Neuronal stem cell (in vitro differentiated cells): Measurements from ENCODE around the gene KASH5.

ENCODE experiments used
- DNase-seq: peaks from one replicate; pipeline ENCODE4 v3.0.0-alpha.2; 2013; ENCODE audit warnings: low spot score
- H2AFZ ChIP-seq: one replicate; pipeline ENCODE4 v1.6.1; 2013; ENCODE audit warnings: mild to moderate bottlenecking, low read length, inconsistent platforms
- H2AK5ac ChIP-seq: 2 replicates; pipeline ENCODE4 v1.6.1; 2013; ENCODE audit warnings: low read depth, mild to moderate bottlenecking, inconsistent platforms, low read length, moderate library complexity, mixed read lengths
- H2BK120ac ChIP-seq: 2 replicates; pipeline ENCODE4 v1.6.1; 2013; ENCODE audit warnings: low read depth, mild to moderate bottlenecking, inconsistent platforms, low read length, moderate library complexity, mixed read lengths
- H2BK12ac ChIP-seq: one replicate; pipeline ENCODE4 v1.6.1; 2013; ENCODE audit warnings: low read length, inconsistent platforms
- H2BK15ac ChIP-seq: 2 replicates; pipeline ENCODE4 v1.6.1; 2013; ENCODE audit warnings: mild to moderate bottlenecking, low read length, inconsistent platforms, mixed read lengths
- H2BK5ac ChIP-seq: one replicate; pipeline ENCODE4 v1.6.1; 2013; ENCODE audit warnings: inconsistent platforms, mild to moderate bottlenecking, low read length, moderate library complexity
- H3K14ac ChIP-seq: one replicate; pipeline ENCODE4 v1.6.1; 2013; ENCODE audit warnings: low read length, inconsistent platforms
- H3K18ac ChIP-seq: 2 replicates; pipeline ENCODE4 v1.6.1; 2013; ENCODE audit warnings: low read length, inconsistent platforms
- H3K23ac ChIP-seq: 2 replicates; pipeline ENCODE4 v1.6.1; 2013; ENCODE audit warnings: low read depth, mild to moderate bottlenecking, mixed read lengths, low read length, inconsistent platforms; ENCODE audit not compliant: poor library complexity
- H3K27ac ChIP-seq: replicated peaks from 3 replicates; pipeline ENCODE4 v1.5.1; 2013; ENCODE audit warnings: low read length, inconsistent platforms
- H3K27me3 ChIP-seq, 3 experiments: 2 replicates each; pipeline ENCODE4 v1.6.1; 2013; ENCODE audit warnings: low read length in 3 of 3, mild to moderate bottlenecking in 2 of 3, inconsistent platforms in 1 of 3, low read depth in 1 of 3, mixed read lengths in 1 of 3, moderate library complexity in 1 of 3; ENCODE audit not compliant: control insufficient read depth in 3 of 3, insufficient read depth in 3 of 3
- H3K36me3 ChIP-seq, 2 donors: replicated peaks in 1 of 2; 2 replicates each; pipeline ENCODE4 v1.6.1; 2013; ENCODE audit warnings: low read length in 2 of 2; ENCODE audit not compliant: control insufficient read depth in 2 of 2, insufficient read depth in 2 of 2
- H3K4ac ChIP-seq: 2 replicates; pipeline ENCODE4 v1.6.1; 2013; ENCODE audit warnings: inconsistent platforms, mild to moderate bottlenecking, low read length, moderate library complexity
- H3K4me1 ChIP-seq, 2 donors: 1 replicate in 1 of 2; 2 replicates in 1 of 2; pipeline ENCODE4 v1.6.1; 2013; ENCODE audit warnings: low read length in 2 of 2, low read depth in 1 of 2; ENCODE audit not compliant: control insufficient read depth in 2 of 2, insufficient read depth in 1 of 2
- H3K4me2 ChIP-seq: one replicate; pipeline ENCODE4 v1.6.1; 2013; ENCODE audit warnings: mild to moderate bottlenecking, low read length, inconsistent platforms; ENCODE audit not compliant: insufficient read depth, poor library complexity, severe bottlenecking
- H3K4me3 ChIP-seq, 2 donors: 2 replicates each; pipeline ENCODE4 v1.5.1; 2013; ENCODE audit warnings: low read length in 2 of 2, mild to moderate bottlenecking in 2 of 2, inconsistent platforms in 1 of 2, moderate library complexity in 1 of 2
- H3K79me1 ChIP-seq: one replicate; pipeline ENCODE4 v1.6.1; 2013; ENCODE audit warnings: low read depth, mild to moderate bottlenecking, inconsistent platforms, low read length, moderate library complexity
- H3K9ac ChIP-seq: one replicate; pipeline ENCODE4 v1.6.1; 2013; ENCODE audit warnings: mild to moderate bottlenecking, low read depth, low read length, inconsistent platforms; ENCODE audit not compliant: poor library complexity
- H3K9me3 ChIP-seq, 2 donors: replicated peaks in 1 of 2; 2 replicates each; pipeline versions ENCODE3 to v1.6.1; 2013; ENCODE audit warnings: low read length in 2 of 2, mild to moderate bottlenecking in 2 of 2, inconsistent platforms in 1 of 2, low read depth in 1 of 2, mixed read lengths in 1 of 2, moderate library complexity in 1 of 2; ENCODE audit not compliant: control insufficient read depth in 2 of 2, insufficient read depth in 1 of 2
- H4K8ac ChIP-seq: one replicate; pipeline ENCODE4 v1.6.1; 2013; ENCODE audit warnings: low read depth, mild to moderate bottlenecking, inconsistent platforms, low read length, moderate library complexity
- H4K91ac ChIP-seq: one replicate; pipeline ENCODE4 v1.6.1; 2013; ENCODE audit warnings: low read length, low read depth, mild to moderate bottlenecking, inconsistent platforms; ENCODE audit not compliant: poor library complexity
- WGBS, 2 donors: extraction: QIAGEN DNeasy Blood & Tissue Kit; methylation state at CpG; one replicate each; pipeline ENCODE4 v1.1.7; 2013; ENCODE audit warnings: missing lambda C conversion rate in 2 of 2, mixed read lengths in 1 of 2; ENCODE audit not compliant: insufficient read length in 2 of 2, insufficient replicate concordance in 1 of 2; ENCODE audit errors: extremely low coverage in 2 of 2; 5-methylcytosine and 5-hydroxymethylcytosine counted together

KASH5 gene

GRCh38 chr19:49455773-49456172 is 67.7 kb downstream of the KASH5 start:
- no peak for DNase-seq
- peaks cover 0 to 3% of the 10 kb centered on the region in 2 donors for H3K4me1 ChIP-seq
- no peak overlapping the region for H2AFZ ChIP-seq
- H2BK120ac ChIP-seq, result no peak overlapping the region
- no peak overlapping the region for H2BK5ac ChIP-seq
- H3K9me3 ChIP-seq, result no peaks in the 10 kb centered on the region
- H3K79me1 ChIP-seq, result peaks cover 3% of the 10 kb centered on the region
- H4K8ac ChIP-seq, result no peak overlapping the region
- no peak overlapping the region for H3K27ac ChIP-seq
- H3K4me2 ChIP-seq, result no peak overlapping the region
- no peak overlapping the region for H3K4me3 ChIP-seq
- no peak overlapping the region for H2BK15ac ChIP-seq
- no peak overlapping the region for H2BK12ac ChIP-seq
- no peak overlapping the region for H3K23ac ChIP-seq
- H2AK5ac ChIP-seq, result no peak overlapping the region
- H3K14ac ChIP-seq, result no peak overlapping the region
- no peaks in the 10 kb centered on the region for H3K27me3 ChIP-seq
- no peak overlapping the region for H3K18ac ChIP-seq
- H3K9ac ChIP-seq, result no peak overlapping the region
- H4K91ac ChIP-seq, result no peak overlapping the region
- no peak overlapping the region for H3K4ac ChIP-seq
- WGBS, 2 donors, result no CpG with 5 or more reads among the region's 5 CpGs
- peaks cover 7 to 27% of the 10 kb centered on the region in 2 donors for H3K36me3 ChIP-seq

GRCh38 chr19:49456326-49456725 is 68.3 kb downstream of the KASH5 start:
- H2AK5ac ChIP-seq, result no peak overlapping the region
- H3K27me3 ChIP-seq, result no peaks in the 10 kb centered on the region
- no peak overlapping the region for H3K4ac ChIP-seq
- H3K4me1 ChIP-seq, result peaks cover 0 to 3% of the 10 kb centered on the region in 2 donors
- H2BK12ac ChIP-seq, result no peak overlapping the region
- H3K27ac ChIP-seq, result no peak overlapping the region
- H3K36me3 ChIP-seq, result peaks cover 7 to 28% of the 10 kb centered on the region in 2 donors
- H3K18ac ChIP-seq, result no peak overlapping the region
- H2BK120ac ChIP-seq, result no peak overlapping the region
- H4K91ac ChIP-seq, result no peak overlapping the region
- WGBS, 2 donors, result no CpG with 5 or more reads among the region's 5 CpGs
- H3K4me3 ChIP-seq, result no peak overlapping the region
- H4K8ac ChIP-seq, result no peak overlapping the region
- no peak for DNase-seq
- no peak overlapping the region for H2BK5ac ChIP-seq
- H3K9me3 ChIP-seq, result no peaks in the 10 kb centered on the region
- peaks cover 2% of the 10 kb centered on the region for H3K79me1 ChIP-seq
- no peak overlapping the region for H3K23ac ChIP-seq
- H3K4me2 ChIP-seq, result no peak overlapping the region
- no peak overlapping the region for H3K14ac ChIP-seq
- no peak overlapping the region for H3K9ac ChIP-seq
- H2BK15ac ChIP-seq, result no peak overlapping the region
- no peak overlapping the region for H2AFZ ChIP-seq

GRCh38 chr19:49458567-49458903 is 70.5 kb downstream of the KASH5 start:
- H3K79me1 ChIP-seq, result no peaks in the 10 kb centered on the region
- no peak overlapping the region for H2AK5ac ChIP-seq
- no peak overlapping the region for H4K91ac ChIP-seq
- no peak overlapping the region for H2BK120ac ChIP-seq
- H3K27ac ChIP-seq, result no peak overlapping the region
- H2BK12ac ChIP-seq, result no peak overlapping the region
- peak overlapping the region; percentile 70 for H3K9ac ChIP-seq
- H3K4me2 ChIP-seq, result no peak overlapping the region
- no peak overlapping the region for H3K4ac ChIP-seq
- H3K14ac ChIP-seq, result no peak overlapping the region
- no peak overlapping the region for H2BK15ac ChIP-seq
- no peak for DNase-seq
- H3K4me1 ChIP-seq, result peaks cover 0 to 1% of the 10 kb centered on the region in 2 donors
- H3K27me3 ChIP-seq, result no peaks in the 10 kb centered on the region
- peaks cover 7 to 38% of the 10 kb centered on the region in 2 donors for H3K36me3 ChIP-seq
- H2BK5ac ChIP-seq, result no peak overlapping the region
- no peak overlapping the region for H3K23ac ChIP-seq
- no peak overlapping the region for H4K8ac ChIP-seq
- no peak overlapping the region for H3K18ac ChIP-seq
- no peak overlapping the region for H3K4me3 ChIP-seq
- H2AFZ ChIP-seq, result no peak overlapping the region
- WGBS, 2 donors, result no CpG with 5 or more reads among the region's 5 CpGs
- no peaks in the 10 kb centered on the region for H3K9me3 ChIP-seq

GRCh38 chr19:49459388-49459787 is 71.3 kb downstream of the KASH5 start:
- H3K36me3 ChIP-seq, result peaks cover 7 to 44% of the 10 kb centered on the region in 2 donors
- no peak overlapping the region for H2BK5ac ChIP-seq
- no peaks in the 10 kb centered on the region for H3K27me3 ChIP-seq
- H3K14ac ChIP-seq, result no peak overlapping the region
- H4K91ac ChIP-seq, result no peak overlapping the region
- H2AK5ac ChIP-seq, result no peak overlapping the region
- no peak overlapping the region for H3K27ac ChIP-seq
- no CpG with 5 or more reads among the region's 12 CpGs for WGBS, 2 donors
- no peak for DNase-seq
- H3K4me2 ChIP-seq, result peak overlapping the region; percentile 11
- H4K8ac ChIP-seq, result no peak overlapping the region
- H2AFZ ChIP-seq, result no peak overlapping the region
- H3K4ac ChIP-seq, result no peak overlapping the region
- H3K9me3 ChIP-seq, result no peaks in the 10 kb centered on the region
- H3K18ac ChIP-seq, result no peak overlapping the region
- H3K4me3 ChIP-seq, result no peak overlapping the region
- no peak overlapping the region for H2BK12ac ChIP-seq
- no peak overlapping the region for H2BK15ac ChIP-seq
- H3K23ac ChIP-seq, result no peak overlapping the region
- no peaks in the 10 kb centered on the region for H3K79me1 ChIP-seq
- H2BK120ac ChIP-seq, result no peak overlapping the region
- no peak overlapping the region for H3K9ac ChIP-seq
- H3K4me1 ChIP-seq, result no peaks in the 10 kb centered on the region
